ENCODE data around the gene C11orf21.
"Not testable (repeated sequence)": the region's sequence is repeated elsewhere in the genome, so short reads cannot be mapped to it uniquely, and the experiment has no call there.

DNA sequence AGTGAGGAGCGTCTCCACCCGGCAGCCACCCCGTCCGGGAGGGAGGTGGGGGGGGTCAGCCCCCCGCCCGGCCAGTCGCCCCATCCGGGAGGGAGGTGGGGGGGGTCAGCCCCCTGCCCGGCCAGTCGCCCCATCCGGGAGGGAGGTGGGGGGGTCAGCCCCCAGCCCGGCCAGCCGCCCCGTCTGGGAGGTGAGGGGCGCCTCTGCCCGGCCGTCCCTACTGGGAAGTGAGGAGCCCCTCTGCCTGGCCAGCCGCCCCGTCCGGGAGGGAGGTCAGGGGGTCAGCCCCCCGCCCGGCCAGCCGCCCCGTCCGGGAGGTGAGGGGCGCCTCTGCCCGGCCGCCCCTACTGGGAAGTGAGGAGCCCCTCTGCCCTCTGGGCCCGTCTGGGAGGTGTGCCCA is 30.9 kb upstream of the C11orf21 start:
- TF ChIP-seq EZH2 (IDR thresholded peaks at IDR 0.05; ENCODE audit: borderline replicate concordance, low read length), result not testable (repeated sequence)
- TF ChIP-seq, protein P1, sequence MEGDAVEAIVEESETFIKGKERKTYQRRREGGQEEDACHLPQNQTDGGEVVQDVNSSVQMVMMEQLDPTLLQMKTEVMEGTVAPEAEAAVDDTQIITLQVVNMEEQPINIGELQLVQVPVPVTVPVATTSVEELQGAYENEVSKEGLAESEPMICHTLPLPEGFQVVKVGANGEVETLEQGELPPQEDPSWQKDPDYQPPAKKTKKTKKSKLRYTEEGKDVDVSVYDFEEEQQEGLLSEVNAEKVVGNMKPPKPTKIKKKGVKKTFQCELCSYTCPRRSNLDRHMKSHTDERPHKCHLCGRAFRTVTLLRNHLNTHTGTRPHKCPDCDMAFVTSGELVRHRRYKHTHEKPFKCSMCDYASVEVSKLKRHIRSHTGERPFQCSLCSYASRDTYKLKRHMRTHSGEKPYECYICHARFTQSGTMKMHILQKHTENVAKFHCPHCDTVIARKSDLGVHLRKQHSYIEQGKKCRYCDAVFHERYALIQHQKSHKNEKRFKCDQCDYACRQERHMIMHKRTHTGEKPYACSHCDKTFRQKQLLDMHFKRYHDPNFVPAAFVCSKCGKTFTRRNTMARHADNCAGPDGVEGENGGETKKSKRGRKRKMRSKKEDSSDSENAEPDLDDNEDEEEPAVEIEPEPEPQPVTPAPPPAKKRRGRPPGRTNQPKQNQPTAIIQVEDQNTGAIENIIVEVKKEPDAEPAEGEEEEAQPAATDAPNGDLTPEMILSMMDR (conservative IDR thresholded peaks at IDR 0.05 in 1 of 2, IDR thresholded peaks at IDR 0.05 in 1 of 2; ENCODE audit: extremely low read depth in 1 of 2, insufficient read depth in 1 of 2, low read depth in 1 of 2, low read length in 2 of 2), result not testable (repeated sequence)
